Measurements from ENCODE around the gene WASL. TPM values are rescaled to one million over a fixed set of nuclear protein-coding genes. Genes with fewer than 3 reads are reported as not detected.

Gene WASL
- total RNA-seq, 1 experiment from 2014 or later: 39.3 TPM

GRCh38 chr7:123787220-123788007, 38.6 kb upstream of the WASL start:
- no CpG with 5 or more reads among the region's 3 CpGs for WGBS (ENCODE audit: extremely low coverage, insufficient read length, low lambda C conversion rate)
- Histone ChIP-seq H4K8ac (replicated peaks; ENCODE audit: insufficient read length, low read depth, low read length) (no peak overlapping the region), H3K4ac (ENCODE audit: low read depth, low read length) (no peak overlapping the region), H2AFZ (ENCODE audit: low read length) (no peak overlapping the region), H3K27me3 (ENCODE audit: insufficient read depth, low read length) (no peaks in the 10 kb centered on the region), H3K79me1 (ENCODE audit: insufficient read depth, low read depth, low read length, poor library complexity, severe bottlenecking) (no peaks in the 10 kb centered on the region), H4K91ac (ENCODE audit: insufficient read length, low read depth, low read length) (no peak overlapping the region), H2BK5ac (ENCODE audit: insufficient read length, low read length) (no peak overlapping the region), H3K4me1 (ENCODE audit: insufficient read depth, low read length) (no peaks in the 10 kb centered on the region), H2BK20ac (ENCODE audit: low read depth, low read length, poor library complexity, severe bottlenecking) (no peak overlapping the region), H2BK120ac (ENCODE audit: low read depth, low read length, poor library complexity, severe bottlenecking) (no peak overlapping the region), H3K18ac (ENCODE audit: insufficient read length, low read depth, low read length) (no peak overlapping the region), H3K23me2 (ENCODE audit: insufficient read length, low read depth, low read length, poor library complexity, severe bottlenecking) (no peaks in the 10 kb centered on the region), H2AK5ac (ENCODE audit: insufficient read length, low read length) (no peak overlapping the region), H3T11ph (ENCODE audit: low read length) (no peak overlapping the region), H3K23ac (ENCODE audit: insufficient read length, low read depth, low read length) (no peak overlapping the region), H2BK15ac (ENCODE audit: low read depth, low read length) (no peak overlapping the region), H3K9ac (ENCODE audit: extremely low read depth, insufficient read length, low read length) (no peak overlapping the region), H4K20me1 (ENCODE audit: control insufficient read depth, insufficient read depth, insufficient read length) (no peaks in the 10 kb centered on the region), H2BK12ac (ENCODE audit: insufficient read length, low read depth, low read length) (no peak overlapping the region), H3K27ac (ENCODE audit: insufficient read length, low read depth, low read length) (no peak overlapping the region), H3K56ac (ENCODE audit: insufficient read length, low read depth, low read length) (no peak overlapping the region), H3K14ac (ENCODE audit: insufficient read depth, low read length) (no peak overlapping the region), H3K4me2 (ENCODE audit: insufficient read depth, insufficient read length, low read length) (no peak overlapping the region), H3K79me2 (ENCODE audit: insufficient read depth, low read length) (no peaks in the 10 kb centered on the region), H3K9me3 (ENCODE audit: control insufficient read depth, low read depth, low read length) (no peaks in the 10 kb centered on the region), H4K5ac (ENCODE audit: insufficient read length, low read depth, low read length) (no peak overlapping the region)
- DNase-seq: no peak
- no peaks in the 10 kb centered on the region for H3K9me3 Mint-ChIP-seq
- H3K4me3 Mint-ChIP-seq: no peak overlapping the region
- H3K27ac Mint-ChIP-seq: no peak overlapping the region; a peak in 2 of 7 replicates
- peaks cover 3 to 27% of the 10 kb centered on the region in 2 experiments; a peak in 2 of 4 replicates for H3K4me1 Mint-ChIP-seq
- H3K27me3 Mint-ChIP-seq (ENCODE audit: low read depth): no peaks in the 10 kb centered on the region
- H3K36me3 Mint-ChIP-seq (ENCODE audit: insufficient read depth in 1 of 3, low read depth in 3 of 3): no peaks in the 10 kb centered on the region
- TF ChIP-seq CTCF (conservative IDR thresholded peaks at IDR 0.05): no peak
